Measurements from ENCODE around the gene TUBA8. TPM values are rescaled to one million over a fixed set of nuclear protein-coding genes. Genes with fewer than 3 reads are reported as not detected.
"Not testable (repeated sequence)": the region's sequence is repeated elsewhere in the genome, so short reads cannot be mapped to it uniquely, and the experiment has no call there.

The TUBA8 gene
- polyA plus RNA-seq, 3 donors, result 3.7 to 10.9 (median 8.5) TPM

- WGBS, 3 donors, result 94 to 97% (median 95%) methylated on average over 5 of the region's 5 CpGs
- H3K27ac ChIP-seq (ENCODE audit: low read depth, low read length), result no peak overlapping the region
Measured at GRCh38 chr22:18147791-18148190, 37.2 kb downstream of the TUBA8 start.

- 83 to 91% (median 87%) methylated on average over 17 of the region's 17 CpGs for WGBS, 3 donors
- H3K27ac ChIP-seq (ENCODE audit: low read depth, low read length), result no peak overlapping the region
Measured at GRCh38 chr22:18148293-18148965, 37.8 kb downstream of the TUBA8 start.

GRCh38 chr22:18152519-18152918 is 41.9 kb downstream of the TUBA8 start:
- no peak overlapping the region for H3K27ac ChIP-seq (ENCODE audit: low read depth, low read length)
- 85 to 94% (median 91%) methylated on average over 8 of the region's 8 CpGs for WGBS, 3 donors

- 96 to 99% (median 97%) methylated on average over 8 of the region's 8 CpGs for WGBS, 3 donors
- H3K27ac ChIP-seq (ENCODE audit: low read depth, low read length), result no peak overlapping the region
Measured at GRCh38 chr22:18154821-18155390, 44.3 kb downstream of the TUBA8 start.

- H3K27ac ChIP-seq (ENCODE audit: low read depth, low read length), result not testable (repeated sequence)
- 96 to 97% (median 97%) methylated on average over 29 to 34 of the region's 34 CpGs for WGBS, 3 donors
Measured at GRCh38 chr22:18155546-18155945, 44.9 kb downstream of the TUBA8 start.

GRCh38 chr22:18156878-18157713 is 46.5 kb downstream of the TUBA8 start:
- WGBS, 3 donors, result 47 to 57% (median 54%) methylated on average over 24 of the region's 24 CpGs
- H3K27ac ChIP-seq (ENCODE audit: low read depth, low read length), result no peak overlapping the region

- no peak overlapping the region for H3K27ac ChIP-seq (ENCODE audit: low read depth, low read length)
- 66 to 91% (median 82%) methylated on average over 12 of the region's 12 CpGs for WGBS, 3 donors
Measured at GRCh38 chr22:18157714-18158028, 47.1 kb downstream of the TUBA8 start.

- WGBS, 3 donors, result 92 to 98% (median 97%) methylated on average over 8 of the region's 8 CpGs
- not testable (repeated sequence) for H3K27ac ChIP-seq (ENCODE audit: low read depth, low read length)
Measured at GRCh38 chr22:18160641-18161040, 50.0 kb downstream of the TUBA8 start.

- 81 to 89% (median 82%) methylated on average over 7 of the region's 7 CpGs for WGBS, 3 donors
- H3K27ac ChIP-seq (ENCODE audit: low read depth, low read length), result not testable (repeated sequence)
Measured at GRCh38 chr22:18163843-18164242, 53.2 kb downstream of the TUBA8 start.

GRCh38 chr22:18164584-18164983 is 54.0 kb downstream of the TUBA8 start:
- not testable (repeated sequence) for H3K27ac ChIP-seq (ENCODE audit: low read depth, low read length)
- 60 to 77% (median 68%) methylated on average over 6 to 8 of the region's 8 CpGs for WGBS, 3 donors

GRCh38 chr22:18165356-18165755 is 54.7 kb downstream of the TUBA8 start:
- not testable (repeated sequence) for H3K27ac ChIP-seq (ENCODE audit: low read depth, low read length)
- 47 to 64% (median 61%) methylated on average over 1 of the region's 7 CpGs for WGBS, 3 donors

GRCh38 chr22:18170284-18170683 is 59.7 kb downstream of the TUBA8 start:
- not testable (repeated sequence) for H3K27ac ChIP-seq (ENCODE audit: low read depth, low read length)
- WGBS, 3 donors, result 89 to 91% (median 91%) methylated on average over 10 to 17 of the region's 17 CpGs

GRCh38 chr22:18172203-18172602 is 61.6 kb downstream of the TUBA8 start:
- not testable (repeated sequence) for H3K27ac ChIP-seq (ENCODE audit: low read depth, low read length)
- WGBS, 3 donors, result 32 to 87% (median 59%) methylated on average over 2 to 3 of the region's 3 CpGs

GRCh38 chr22:18172776-18173175 is 62.2 kb downstream of the TUBA8 start:
- not testable (repeated sequence) for H3K27ac ChIP-seq (ENCODE audit: low read depth, low read length)
- 81 to 84% (median 82%) methylated on average over 6 to 8 of the region's 8 CpGs for WGBS, 3 donors

GRCh38 chr22:18173441-18173840 is 62.8 kb downstream of the TUBA8 start:
- not testable (repeated sequence) for H3K27ac ChIP-seq (ENCODE audit: low read depth, low read length)
- 57 to 70% (median 65%) methylated on average over 1 of the region's 2 CpGs for WGBS, 3 donors

Other genes with a start within 250 kb of the TUBA8 start
- gene MICAL3, start 86.2 kb upstream of the TUBA8 start, polyA plus RNA-seq, result 10 to 100 TPM in 2 of 3 donors, 1 to 10 TPM in 1; 7.9 to 12.1 (median 11.7) TPM
- gene PEX26, start 32.8 kb upstream of the TUBA8 start, polyA plus RNA-seq, result 10 to 100 TPM in 2 of 3 donors, 1 to 10 TPM in 1; 8.1 to 19.9 (median 19.6) TPM
- gene USP18, start 39.4 kb downstream of the TUBA8 start, polyA plus RNA-seq, result 10 to 100 TPM in 2 of 3 donors, 1 to 10 TPM in 1; 4.2 to 16.8 (median 13.8) TPM